Adipocyte (in vitro differentiated cells): Measurements from ENCODE around the gene IGFBP3.
"Not testable (repeated sequence)": the region's sequence is repeated elsewhere in the genome, so short reads cannot be mapped to it uniquely, and the experiment has no call there.

ENCODE experiments used
- DNase-seq: peaks from one replicate; pipeline ENCODE4 v3.0.0-alpha.2; 2015; ENCODE audit warnings: low read depth
- H3K27me3 ChIP-seq: replicated peaks from 2 replicates; pipeline ENCODE4 v1.7.0; 2013; ENCODE audit warnings: mild to moderate bottlenecking, low read length, moderate library complexity; ENCODE audit not compliant: control insufficient read depth, insufficient read depth
- H3K36me3 ChIP-seq: 2 replicates; pipeline ENCODE4 v1.7.0; 2013; ENCODE audit warnings: low read length, mild to moderate bottlenecking, moderate library complexity; ENCODE audit not compliant: control insufficient read depth, insufficient read depth, severe bottlenecking
- H3K4me1 ChIP-seq: 2 replicates; pipeline ENCODE4 v1.7.0; 2013; ENCODE audit warnings: mild to moderate bottlenecking, low read length, moderate library complexity; ENCODE audit not compliant: control insufficient read depth, insufficient read depth
- H3K4me3 ChIP-seq: 2 replicates; pipeline ENCODE4 v1.7.0; 2013; ENCODE audit warnings: mild to moderate bottlenecking, low read length, moderate library complexity
- H3K9ac ChIP-seq: 2 replicates; pipeline ENCODE4 v1.7.0; 2013; ENCODE audit warnings: mild to moderate bottlenecking, low read length, moderate library complexity
- H3K9me3 ChIP-seq: 2 replicates; pipeline ENCODE4 v1.7.0; 2013; ENCODE audit warnings: mild to moderate bottlenecking, low read length, moderate library complexity; ENCODE audit not compliant: control insufficient read depth

The IGFBP3 gene

DNA sequence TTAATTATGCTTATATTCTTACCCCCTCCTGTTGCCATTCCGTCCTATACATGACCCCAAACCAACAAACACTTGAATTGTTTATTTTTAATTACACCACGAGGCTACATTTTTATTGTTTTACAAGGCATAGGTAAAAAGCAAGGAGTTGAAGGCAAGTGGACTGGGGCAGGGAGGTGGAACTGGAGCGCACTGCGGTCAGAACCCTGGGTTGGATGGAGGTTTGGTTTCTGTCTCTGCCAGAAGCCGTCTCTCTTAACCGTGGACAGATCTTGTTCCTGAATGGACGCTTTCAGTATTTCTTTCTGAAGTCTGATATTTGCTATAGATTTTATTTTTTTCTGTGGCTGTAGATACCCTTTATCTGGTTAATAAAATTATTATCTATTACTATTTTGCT is 19.9 kb upstream of the IGFBP3 start:
- no peaks in the 10 kb centered on the region for H3K36me3 ChIP-seq
- DNase-seq = no peak
- no peak overlapping the region for H3K4me3 ChIP-seq
- H3K4me1 ChIP-seq = no peaks in the 10 kb centered on the region
- no peaks in the 10 kb centered on the region for H3K9me3 ChIP-seq
- H3K9ac ChIP-seq = no peak overlapping the region
- peaks cover 3% of the 10 kb centered on the region for H3K27me3 ChIP-seq

DNA sequence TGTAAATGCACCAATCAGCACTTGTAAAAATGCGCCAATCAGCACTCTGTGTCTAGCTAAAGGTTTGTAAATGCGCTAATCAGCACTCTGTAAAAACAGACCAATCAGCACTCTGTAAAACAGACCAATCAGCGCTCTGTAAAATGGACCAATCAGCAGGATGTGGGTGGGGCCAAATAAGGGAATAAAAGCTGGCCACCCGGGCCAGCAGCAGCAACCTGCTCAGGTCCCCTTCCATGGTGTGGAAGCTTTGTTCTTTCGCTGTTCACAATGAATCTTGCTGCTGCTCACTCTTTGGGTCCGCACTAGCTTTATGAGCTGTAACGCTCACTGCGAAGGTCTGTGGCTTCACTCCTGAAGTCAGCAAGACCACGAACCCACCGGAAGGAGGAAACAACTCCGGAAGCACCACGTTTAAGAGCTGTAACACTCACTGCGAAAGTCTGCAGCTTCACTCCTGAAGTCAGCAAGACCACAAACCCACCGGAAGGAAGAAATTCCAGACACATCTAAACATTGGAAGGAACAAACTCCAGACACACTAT is 19.2 kb upstream of the IGFBP3 start:
- H3K9ac ChIP-seq, H3K27me3 ChIP-seq, H3K4me3 ChIP-seq, DNase-seq, H3K4me1 ChIP-seq, H3K36me3 ChIP-seq, H3K9me3 ChIP-seq: not testable (repeated sequence)

DNA sequence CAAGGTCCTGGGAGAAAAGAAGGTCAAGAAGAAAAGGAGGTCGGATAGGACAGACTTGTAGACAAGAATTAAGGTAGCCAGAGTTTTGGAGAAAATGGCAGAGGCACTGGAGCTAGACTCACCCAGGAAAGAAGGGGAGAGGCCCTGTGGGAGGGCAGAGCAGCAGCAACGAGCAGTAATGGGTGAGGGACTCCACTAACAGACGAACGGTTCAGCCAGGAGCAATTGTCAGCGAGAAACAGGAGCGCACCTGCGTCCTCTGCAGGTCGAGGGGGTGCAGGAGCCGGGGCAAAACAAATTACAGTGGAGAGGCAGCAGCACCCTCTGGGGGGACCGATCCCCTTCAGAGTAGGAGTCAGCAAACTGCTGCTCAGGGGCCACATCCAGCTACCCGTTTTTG is 18.5 kb upstream of the IGFBP3 start:
- Histone ChIP-seq H3K9me3 (no peaks in the 10 kb centered on the region), H3K4me3 (no peak overlapping the region), H3K27me3 (peaks cover 3% of the 10 kb centered on the region), H3K9ac (no peak overlapping the region), H3K36me3 (no peaks in the 10 kb centered on the region), H3K4me1 (no peaks in the 10 kb centered on the region)
- no peak for DNase-seq

DNA sequence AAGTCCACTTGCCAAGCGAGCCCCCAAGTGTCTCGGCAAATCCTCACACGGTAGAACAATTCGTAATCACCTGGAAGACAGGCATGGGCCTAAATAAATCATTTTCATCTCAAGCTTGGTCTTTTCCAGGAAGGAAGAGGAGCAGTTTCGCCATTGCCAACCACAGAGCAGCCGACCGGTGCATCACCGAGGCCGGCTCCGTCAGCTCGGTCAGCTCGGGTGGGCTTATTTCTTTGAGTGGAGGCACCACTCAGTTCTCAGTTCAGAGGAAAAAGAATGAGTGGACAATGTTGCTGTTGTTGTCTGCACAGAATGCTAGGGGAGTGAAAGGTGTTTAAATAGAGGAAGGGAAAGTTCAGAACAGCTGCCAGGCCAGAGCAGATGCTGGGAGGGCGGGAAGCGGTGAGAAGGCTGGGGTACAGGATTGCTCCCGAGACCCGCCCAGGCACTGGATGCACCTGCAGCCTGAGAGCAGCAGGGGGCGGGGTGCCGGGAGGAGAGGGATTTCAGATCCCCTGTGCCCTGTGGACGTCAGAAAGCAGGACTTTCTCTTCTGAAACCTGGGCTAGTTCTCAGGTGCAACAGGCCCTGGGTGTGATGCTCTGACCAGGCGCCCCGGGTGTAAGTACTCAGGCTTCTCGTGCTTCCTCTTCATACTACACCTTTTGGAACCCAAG is 17.7 kb upstream of the IGFBP3 start:
- no peaks in the 10 kb centered on the region for H3K36me3 ChIP-seq
- H3K27me3 ChIP-seq = peaks cover 3% of the 10 kb centered on the region
- no peak overlapping the region for H3K4me3 ChIP-seq
- no peaks in the 10 kb centered on the region for H3K9me3 ChIP-seq
- no peak overlapping the region for H3K9ac ChIP-seq
- no peaks in the 10 kb centered on the region for H3K4me1 ChIP-seq
- DNase-seq = no peak

DNA sequence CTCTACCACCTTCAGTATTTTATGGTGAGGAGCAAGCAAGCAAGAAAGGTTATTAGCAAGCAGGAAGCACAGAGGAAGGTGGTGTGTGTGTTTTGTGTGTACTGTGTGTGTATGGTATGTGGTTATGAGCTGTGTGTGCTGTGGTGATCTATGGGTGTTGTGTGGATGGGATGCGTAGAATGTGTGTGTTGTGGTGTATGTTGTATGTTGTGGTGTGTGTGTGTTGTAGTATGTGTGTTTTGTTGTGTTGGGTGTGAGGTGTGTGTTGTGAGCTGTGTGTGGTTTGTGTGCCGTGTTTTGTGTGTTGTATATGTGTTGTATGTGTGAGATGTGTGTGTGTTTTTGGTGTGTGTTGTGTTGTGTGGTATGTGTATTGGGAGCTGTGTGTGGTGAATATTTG is 16.8 kb upstream of the IGFBP3 start:
- no peak for DNase-seq
- Histone ChIP-seq H3K36me3 (no peaks in the 10 kb centered on the region), H3K9me3 (no peaks in the 10 kb centered on the region), H3K4me3 (no peak overlapping the region), H3K27me3 (peaks cover 3% of the 10 kb centered on the region), H3K4me1 (no peaks in the 10 kb centered on the region), H3K9ac (no peak overlapping the region)

DNA sequence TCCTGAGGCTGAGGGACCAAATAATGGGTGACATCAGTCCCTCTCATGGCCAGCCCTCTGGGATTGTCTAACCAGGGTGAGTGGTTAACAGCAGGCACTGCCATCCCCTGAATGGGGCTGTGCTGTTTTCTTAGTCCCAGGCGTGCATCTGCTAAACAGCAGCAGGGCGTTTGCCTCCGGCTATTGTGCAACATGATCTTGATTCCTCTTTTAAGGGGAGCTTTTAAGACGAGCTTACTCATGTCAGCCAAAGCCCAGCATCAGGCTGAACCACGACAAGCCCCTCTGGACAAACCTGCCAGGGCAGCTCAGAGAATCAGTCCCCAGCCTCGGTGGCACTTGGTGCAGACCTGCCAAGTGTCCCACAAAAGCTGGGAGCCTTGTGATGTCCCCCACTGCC is 16.2 kb upstream of the IGFBP3 start:
- no peaks in the 10 kb centered on the region for H3K9me3 ChIP-seq
- H3K27me3 ChIP-seq = peaks cover 3% of the 10 kb centered on the region
- no peak overlapping the region for H3K9ac ChIP-seq
- no peaks in the 10 kb centered on the region for H3K36me3 ChIP-seq
- H3K4me3 ChIP-seq = no peak overlapping the region
- H3K4me1 ChIP-seq = no peaks in the 10 kb centered on the region
- peak; percentile 49 for DNase-seq

DNA sequence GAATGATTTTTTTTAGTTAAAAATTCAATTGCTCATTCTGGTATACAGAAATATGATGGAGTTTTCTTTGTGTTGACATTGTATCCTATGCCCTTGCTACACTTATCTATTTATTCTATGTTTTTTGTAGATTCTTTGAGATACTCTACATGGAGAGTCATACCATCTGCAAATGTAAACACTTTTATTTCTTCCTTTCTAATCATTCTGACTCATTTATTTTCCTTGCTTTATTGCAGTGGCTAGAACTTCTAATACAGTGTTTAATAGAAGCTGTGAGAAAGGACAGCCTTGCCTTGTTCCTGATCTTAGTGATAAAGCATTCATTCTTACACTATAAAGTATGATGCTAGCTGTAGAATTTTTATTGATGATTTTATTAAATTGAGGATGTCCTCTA is 9.9 kb upstream of the IGFBP3 start:
- no peaks in the 10 kb centered on the region for H3K4me1 ChIP-seq
- no peak overlapping the region for H3K4me3 ChIP-seq
- H3K36me3 ChIP-seq = no peaks in the 10 kb centered on the region
- no peak for DNase-seq
- no peaks in the 10 kb centered on the region for H3K27me3 ChIP-seq
- peaks cover 7% of the 10 kb centered on the region for H3K9me3 ChIP-seq
- H3K9ac ChIP-seq = no peak overlapping the region

DNA sequence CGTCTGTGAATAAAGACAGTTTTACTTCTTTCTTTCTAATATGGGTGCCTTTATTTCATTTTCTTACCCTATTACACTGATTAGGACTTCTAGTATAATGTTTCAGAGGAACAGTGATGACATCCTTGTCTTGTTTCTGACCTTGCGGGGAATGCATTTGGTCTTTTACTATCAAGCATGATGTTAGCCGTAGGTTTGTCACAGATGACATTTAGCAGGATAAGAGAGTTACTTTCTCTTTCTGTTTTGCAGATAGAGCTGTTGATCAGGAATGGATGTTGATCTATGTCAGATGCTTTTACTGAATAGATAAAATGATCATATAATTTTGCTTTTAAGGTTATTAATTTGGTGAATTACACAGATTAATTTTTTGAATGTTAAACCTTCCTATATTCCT is 6.6 kb upstream of the IGFBP3 start:
- H3K4me1 ChIP-seq = peaks cover 20% of the 10 kb centered on the region
- H3K27me3 ChIP-seq = no peaks in the 10 kb centered on the region
- H3K36me3 ChIP-seq = no peaks in the 10 kb centered on the region
- H3K4me3 ChIP-seq = no peak overlapping the region
- H3K9me3 ChIP-seq = peaks cover 7% of the 10 kb centered on the region
- no peak overlapping the region for H3K9ac ChIP-seq
- no peak for DNase-seq

DNA sequence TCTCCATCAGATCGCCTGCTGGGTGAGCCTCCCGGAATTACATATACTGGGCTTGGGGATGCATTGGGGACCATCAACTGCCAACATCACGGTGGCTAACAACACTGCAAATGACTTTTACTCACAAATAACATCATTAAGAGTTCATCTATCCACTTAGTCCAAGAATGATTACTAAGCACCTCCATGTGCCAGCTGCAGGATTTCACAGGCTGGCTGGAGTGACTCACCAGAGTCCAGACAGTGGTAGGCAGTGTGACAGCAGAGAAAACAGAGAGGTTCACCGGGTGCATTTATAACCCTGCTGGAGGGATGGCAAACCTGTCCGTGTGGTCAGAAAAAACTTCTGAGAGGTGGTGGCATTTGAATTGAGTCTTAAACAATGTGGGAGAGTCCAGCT is 3.2 kb upstream of the IGFBP3 start:
- Histone ChIP-seq H3K27me3 (no peaks in the 10 kb centered on the region), H3K9ac (peak overlapping the region; percentile 39), H3K9me3 (no peaks in the 10 kb centered on the region), H3K4me3 (no peak overlapping the region), H3K36me3 (no peaks in the 10 kb centered on the region), H3K4me1 (peaks cover 44% of the 10 kb centered on the region)
- peak; percentile 83 for DNase-seq

DNA sequence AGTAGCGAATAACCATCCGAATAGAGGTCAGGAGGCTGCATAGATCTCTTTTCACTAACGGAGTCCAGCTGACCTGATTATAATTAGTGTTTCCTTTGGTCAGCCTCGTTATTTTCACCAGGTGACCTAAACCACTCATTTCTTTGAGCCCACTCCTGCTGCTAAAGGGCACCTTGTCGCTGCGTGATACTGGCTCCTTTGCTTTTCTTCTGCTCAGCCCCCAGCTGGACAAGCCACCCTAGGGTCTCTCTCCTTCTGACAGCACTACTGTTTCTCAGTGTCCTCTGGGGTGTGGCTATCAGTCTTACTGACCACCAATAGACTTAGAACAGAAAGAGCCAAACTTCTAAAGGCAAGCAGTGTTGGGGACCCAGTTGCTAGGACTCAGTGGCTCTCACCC is 2.7 kb upstream of the IGFBP3 start:
- H3K4me3 ChIP-seq = peak overlapping the region; percentile 0
- H3K9me3 ChIP-seq = no peaks in the 10 kb centered on the region
- no peaks in the 10 kb centered on the region for H3K36me3 ChIP-seq
- peak overlapping the region; percentile 39 for H3K9ac ChIP-seq
- DNase-seq = peak; percentile 1
- no peaks in the 10 kb centered on the region for H3K27me3 ChIP-seq
- H3K4me1 ChIP-seq = peaks cover 48% of the 10 kb centered on the region

DNA sequence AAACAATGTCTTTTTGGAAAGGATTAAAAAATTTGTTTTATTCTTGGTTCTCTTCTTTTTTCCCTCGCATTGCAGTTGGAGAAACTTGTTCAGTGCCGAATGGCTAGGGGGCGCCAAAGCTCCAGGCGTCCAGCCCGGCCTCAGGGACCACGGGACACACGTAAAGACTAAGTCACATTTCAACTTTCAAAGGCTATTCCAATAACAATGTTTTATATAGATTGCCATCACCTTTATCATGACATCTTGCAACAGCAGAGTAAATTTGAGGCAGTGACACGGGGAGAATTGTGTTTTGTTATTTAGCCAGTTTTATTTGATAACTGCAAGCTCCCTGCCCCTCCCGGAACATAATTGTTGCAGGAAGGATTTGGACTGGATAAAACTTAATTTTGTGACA is 2.2 kb upstream of the IGFBP3 start:
- no peaks in the 10 kb centered on the region for H3K9me3 ChIP-seq
- H3K9ac ChIP-seq = peak overlapping the region; percentile 73
- peak overlapping the region; percentile 82 for H3K4me3 ChIP-seq
- no peaks in the 10 kb centered on the region for H3K27me3 ChIP-seq
- H3K4me1 ChIP-seq = peaks cover 53% of the 10 kb centered on the region
- H3K36me3 ChIP-seq = no peaks in the 10 kb centered on the region
- peak; percentile 93 for DNase-seq

DNA sequence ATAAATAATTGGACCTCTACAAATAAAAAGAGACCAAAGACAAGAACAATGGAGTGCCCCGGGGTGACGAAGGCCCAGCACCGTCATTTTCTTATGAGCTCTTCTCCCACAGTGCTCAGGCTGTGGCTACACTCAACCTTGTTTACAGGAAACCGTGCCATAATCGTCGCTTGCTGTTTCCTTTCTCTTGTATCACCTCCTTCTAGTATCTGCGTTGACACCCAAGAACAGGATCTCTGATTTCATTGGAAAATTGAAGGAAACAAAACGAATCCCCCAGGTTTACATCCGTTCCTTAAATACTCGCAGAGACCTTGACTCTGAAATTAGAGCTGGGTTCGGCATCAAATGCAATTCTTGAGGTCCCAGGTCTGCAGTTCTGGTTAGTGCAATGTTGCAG is 1.7 kb upstream of the IGFBP3 start:
- peak overlapping the region; percentile 73 for H3K9ac ChIP-seq
- peak; percentile 28 for DNase-seq
- no peaks in the 10 kb centered on the region for H3K27me3 ChIP-seq
- H3K4me3 ChIP-seq = peak overlapping the region; percentile 82
- no peaks in the 10 kb centered on the region for H3K9me3 ChIP-seq
- peaks cover 58% of the 10 kb centered on the region for H3K4me1 ChIP-seq
- H3K36me3 ChIP-seq = no peaks in the 10 kb centered on the region
